H1 (cell line): ENCODE results near the gene ARHGDIG. TPM values are rescaled to one million over a fixed set of nuclear protein-coding genes. Genes with fewer than 3 reads are reported as not detected.

Experiments
- CTCF ChIA-PET: fragments of 300-600 bp; sonication (Branson Sonifier 250); formaldehyde crosslinking; loops from one replicate; lab custom pipeline; 2021; ENCODE audit not compliant: partially characterized antibody; lab: Charles Lee
- POLR2A ChIA-PET: fragments of 300-600 bp; sonication (Branson Sonifier 250); formaldehyde crosslinking; loops from one replicate; lab custom pipeline; 2021; ENCODE audit warnings: inconsistent platforms; ENCODE audit not compliant: partially characterized antibody; lab: Charles Lee
- DNase-seq, 2 experiments: peaks; one replicate each; pipeline versions ENCODE4 v3.0.0 to v3.0.0-alpha.2; 2010 to 2022; ENCODE audit warnings: low spot score in 2 of 2, low read depth in 1 of 2, mixed read lengths in 1 of 2
- FAIRE-seq: peaks from 2 replicates; lab custom pipeline; 2011; peaks lifted over from hg19 to GRCh38; lab: Jason Lieb, UNC
- H2AFZ ChIP-seq: 2 replicates; pipeline ENCODE4 v1.8.1; 2012; ENCODE audit warnings: low read length, inconsistent platforms
- H2AK5ac ChIP-seq: 2 replicates; pipeline ENCODE4 v1.6.1; 2013; ENCODE audit warnings: low read depth, low read length
- H2BK120ac ChIP-seq: replicated peaks from 2 replicates; pipeline ENCODE3; 2013; ENCODE audit warnings: low read depth, low read length, inconsistent platforms
- H2BK12ac ChIP-seq: 2 replicates; pipeline ENCODE4 v1.6.1; 2013; ENCODE audit warnings: low read depth, low read length
- H2BK15ac ChIP-seq: 2 replicates; pipeline ENCODE4 v1.6.1; 2013; ENCODE audit warnings: low read length
- H2BK20ac ChIP-seq: 2 replicates; pipeline ENCODE4 v1.6.1; 2013; ENCODE audit warnings: low read length
- H2BK5ac ChIP-seq: 2 replicates; pipeline ENCODE4 v1.6.1; 2013; ENCODE audit warnings: low read depth, low read length
- H3K14ac ChIP-seq: 2 replicates; pipeline ENCODE4 v1.6.1; 2013; ENCODE audit warnings: inconsistent platforms; ENCODE audit not compliant: insufficient read length
- H3K18ac ChIP-seq: 2 replicates; pipeline ENCODE4 v1.6.1; 2013; ENCODE audit warnings: low read length; ENCODE audit errors: extremely low read depth
- H3K23ac ChIP-seq: 2 replicates; pipeline ENCODE4 v1.6.1; 2013; ENCODE audit warnings: inconsistent platforms; ENCODE audit not compliant: insufficient read length
- H3K23me2 ChIP-seq: 2 replicates; pipeline ENCODE4 v1.6.1; 2013; ENCODE audit warnings: low read depth, low read length
- H3K27ac ChIP-seq: 2 replicates; pipeline ENCODE4 v1.6.1; 2011; ENCODE audit warnings: low read depth, low read length, inconsistent platforms
- H3K27me3 ChIP-seq, 4 experiments: replicated peaks in 1 of 4; 1 replicate in 1 of 4; 2 replicates in 3 of 4; pipeline versions ENCODE4 v1.6.1 to v1.8.1; 2011 to 2013; ENCODE audit warnings: low read length in 3 of 4, mild to moderate bottlenecking in 3 of 4, inconsistent platforms in 2 of 4, mixed read lengths in 2 of 4, moderate library complexity in 1 of 4; ENCODE audit not compliant: control insufficient read depth in 3 of 4, insufficient read depth in 3 of 4; ENCODE audit errors: extremely low read depth in 1 of 4
- H3K36me3 ChIP-seq, 4 experiments: 2 replicates each; pipeline versions ENCODE4 v1.6.1 to v1.8.1; 2011 to 2013; ENCODE audit warnings: mild to moderate bottlenecking in 4 of 4, low read length in 3 of 4, moderate library complexity in 2 of 4, control low read depth in 1 of 4, inconsistent platforms in 1 of 4; ENCODE audit not compliant: insufficient read depth in 4 of 4, control insufficient read depth in 2 of 4
- H3K4ac ChIP-seq: replicated peaks from 2 replicates; pipeline ENCODE3; 2013; ENCODE audit warnings: low read length, low read depth, mixed read lengths, inconsistent platforms; ENCODE audit not compliant: insufficient read length
- H3K4me1 ChIP-seq, 4 experiments: replicated peaks in 1 of 4; 1 replicate in 1 of 4; 2 replicates in 3 of 4; pipeline versions ENCODE4 v1.6.1 to v1.8.1; 2011 to 2013; ENCODE audit warnings: low read length in 3 of 4, inconsistent platforms in 2 of 4, mixed read lengths in 1 of 4; ENCODE audit not compliant: insufficient read depth in 4 of 4, control insufficient read depth in 3 of 4
- H3K4me2 ChIP-seq, 2 experiments: 2 replicates each; pipeline versions ENCODE4 v1.6.1 to v1.8.1; 2011 to 2013; ENCODE audit warnings: low read depth in 2 of 2, low read length in 2 of 2, control low read depth in 1 of 2, inconsistent platforms in 1 of 2, mild to moderate bottlenecking in 1 of 2; ENCODE audit not compliant: insufficient read depth in 1 of 2
- H3K4me3 ChIP-seq, 4 experiments: fragments of 200-600, 300-600 bp in 1 of 4; sonication (generic), shearing (Covaris generic), sonication (Bioruptor Twin) in 1 of 4; 2 replicates each; pipeline versions ENCODE4 v1.5.1 to v1.8.1; 2011 to 2016; ENCODE audit warnings: low read length in 4 of 4, low read depth in 3 of 4, control low read depth in 2 of 4, inconsistent platforms in 2 of 4, mild to moderate bottlenecking in 2 of 4, mixed read lengths in 1 of 4, moderate library complexity in 1 of 4; ENCODE audit not compliant: insufficient read depth in 2 of 4; ENCODE audit errors: extremely low read depth in 1 of 4
- H3K56ac ChIP-seq: replicated peaks from 2 replicates; pipeline ENCODE3; 2013; ENCODE audit warnings: low read depth, mild to moderate bottlenecking, mixed read lengths, low read length, inconsistent platforms; ENCODE audit not compliant: insufficient read length
- H3K79me1 ChIP-seq: 2 replicates; pipeline ENCODE4 v1.6.1; 2013; ENCODE audit warnings: low read depth, low read length, control low read depth
- H3K79me2 ChIP-seq, 2 experiments: 2 replicates each; pipeline versions ENCODE4 v1.6.1 to v1.8.1; 2012 to 2013; ENCODE audit warnings: low read length in 2 of 2, mild to moderate bottlenecking in 2 of 2, inconsistent platforms in 1 of 2; ENCODE audit not compliant: insufficient read depth in 2 of 2, control insufficient read depth in 1 of 2
- H3K9ac ChIP-seq, 4 experiments: replicated peaks in 1 of 4; 1 replicate in 1 of 4; 2 replicates in 3 of 4; pipeline versions ENCODE4 v1.6.1 to v1.8.1; 2011 to 2013; ENCODE audit warnings: low read depth in 3 of 4, low read length in 3 of 4, control low read depth in 2 of 4, mild to moderate bottlenecking in 2 of 4, moderate library complexity in 2 of 4, inconsistent platforms in 1 of 4; ENCODE audit errors: extremely low read depth in 1 of 4
- H3K9me3 ChIP-seq, 2 experiments: 2 replicates each; pipeline versions ENCODE4 v1.6.1 to v1.8.1; 2012 to 2013; ENCODE audit warnings: mild to moderate bottlenecking in 2 of 2, moderate library complexity in 2 of 2, control low read depth in 1 of 2, inconsistent platforms in 1 of 2, low read depth in 1 of 2, low read length in 1 of 2, mixed read lengths in 1 of 2; ENCODE audit not compliant: insufficient read depth in 2 of 2
- H4K20me1 ChIP-seq, 2 experiments: replicated peaks in 1 of 2; 2 replicates each; pipeline versions ENCODE3 to v1.8.1; 2011 to 2013; ENCODE audit warnings: inconsistent platforms in 2 of 2, low read length in 2 of 2, mild to moderate bottlenecking in 1 of 2; ENCODE audit not compliant: insufficient read depth in 2 of 2, control insufficient read depth in 1 of 2
- H4K5ac ChIP-seq: 2 replicates; pipeline ENCODE4 v1.6.1; 2013; ENCODE audit warnings: low read length, low read depth, mixed read lengths, inconsistent platforms; ENCODE audit not compliant: insufficient read length
- H4K8ac ChIP-seq: 2 replicates; pipeline ENCODE4 v1.8.0; 2013; ENCODE audit warnings: mild to moderate bottlenecking, moderate library complexity, low read length, inconsistent platforms; ENCODE audit not compliant: insufficient read depth; ENCODE audit errors: extremely low read depth
- H4K91ac ChIP-seq: replicated peaks from 2 replicates; pipeline ENCODE3; 2013; ENCODE audit warnings: low read length, mixed read lengths, inconsistent platforms; ENCODE audit not compliant: insufficient read length
- BCL11A ChIP-seq, 2 experiments: IDR thresholded peaks; one replicate each; pipeline ENCODE4 v1.6.1; 2011; ENCODE audit warnings: low read depth in 2 of 2, low read length in 2 of 2, mild to moderate bottlenecking in 2 of 2
- BRCA1 ChIP-seq: IDR thresholded peaks from 2 replicates; pipeline ENCODE4 v1.6.1; 2012; ENCODE audit warnings: low read depth, low read length, improper control_type of control experiment
- GABPA ChIP-seq: IDR thresholded peaks from 2 replicates; pipeline ENCODE4 v1.6.1; 2011; ENCODE audit warnings: mild to moderate bottlenecking, low read length, moderate library complexity, borderline replicate concordance; ENCODE audit not compliant: insufficient read depth
- JUN ChIP-seq: IDR thresholded peaks from 2 replicates; pipeline ENCODE4 v1.6.1; 2011; ENCODE audit warnings: low read depth, mild to moderate bottlenecking, improper control_type of control experiment, low read length
- KDM1A ChIP-seq: fragments of 200-600, 300-600 bp; sonication (generic); IDR thresholded peaks from 2 replicates; pipeline ENCODE4 v1.7.1; 2016; ENCODE audit warnings: mild to moderate bottlenecking, low read length, borderline replicate concordance
- KDM5A ChIP-seq: fragments of 200-600 bp; IDR thresholded peaks from 2 replicates; pipeline ENCODE4 v1.7.1; 2012; ENCODE audit warnings: mild to moderate bottlenecking, low read length, inconsistent platforms, mixed read lengths
- NANOG ChIP-seq: IDR thresholded peaks from 2 replicates; pipeline ENCODE4 v1.6.1; 2011; ENCODE audit warnings: low read length, low read depth, mild to moderate bottlenecking, inconsistent platforms; ENCODE audit not compliant: insufficient read depth, poor library complexity, severe bottlenecking
- POU5F1 ChIP-seq: IDR thresholded peaks from 2 replicates; pipeline ENCODE4 v1.6.1; 2011; ENCODE audit warnings: low read depth, mild to moderate bottlenecking, low read length, moderate library complexity
- RBBP5 ChIP-seq: IDR thresholded peaks from 2 replicates; pipeline ENCODE4 v1.7.1; 2012; ENCODE audit warnings: low read depth, mild to moderate bottlenecking, inconsistent platforms, low read length, moderate library complexity, borderline replicate concordance
- SIRT6 ChIP-seq: IDR thresholded peaks from one replicate; pipeline ENCODE4 v1.7.1; 2012; ENCODE audit warnings: low read length, inconsistent platforms
- SP2 ChIP-seq: IDR thresholded peaks from 2 replicates; pipeline ENCODE4 v1.6.1; 2012; ENCODE audit warnings: mild to moderate bottlenecking, low read length, inconsistent platforms
- SRF ChIP-seq: IDR thresholded peaks from 2 replicates; pipeline ENCODE4 v1.6.1; 2011; ENCODE audit warnings: mild to moderate bottlenecking, low read depth, low read length, moderate library complexity
- SUZ12 ChIP-seq: fragments of 200-600 bp; sonication (generic); IDR thresholded peaks from 2 replicates; pipeline ENCODE4 v1.6.1; 2012; ENCODE audit warnings: mild to moderate bottlenecking, inconsistent platforms, low read length, moderate library complexity, mixed read lengths
- TAF1 ChIP-seq: IDR thresholded peaks from 2 replicates; pipeline ENCODE4 v1.6.1; 2011; ENCODE audit warnings: mild to moderate bottlenecking, low read depth, low read length
- TBP ChIP-seq: IDR thresholded peaks from 2 replicates; pipeline ENCODE4 v1.6.1; 2011; ENCODE audit warnings: low read depth, low read length, improper control_type of control experiment
- ZNF274 ChIP-seq: IDR thresholded peaks from 2 replicates; pipeline ENCODE4 v1.7.0; 2012; ENCODE audit warnings: low read length, borderline replicate concordance; ENCODE audit errors: extremely low read depth
- WGBS, 2 experiments: shearing (Covaris generic) in 1 of 2; methylation state at CpG; one replicate each; pipeline versions ENCODE4 v1.1.6 to v1.1.7; 2013 to 2015; ENCODE audit warnings: low lambda C conversion rate in 2 of 2, mixed read lengths in 2 of 2, inconsistent platforms in 1 of 2, low coverage in 1 of 2, missing lambda C conversion rate in 1 of 2; ENCODE audit not compliant: insufficient replicate concordance in 2 of 2, insufficient coverage in 1 of 2, insufficient read length in 1 of 2; ENCODE audit errors: extremely low coverage in 1 of 2, missing lambda C conversion rate in 1 of 2; 5-methylcytosine and 5-hydroxymethylcytosine counted together
- polyA plus RNA-seq, 7 experiments: library from polyadenylated mRNA; depleted of rRNA in 3 of 7; stranded (reverse) in 5 of 7; unstranded in 2 of 7; fragments of >200 nt in 5 of 7; fragments of 200-250 nt in 2 of 7; gene quantifications; 1 replicate in 5 of 7; 2 replicates in 1 of 7; 4 replicates in 1 of 7; pipeline versions ENCODE4 v1.2.1 to v1.2.3, GENCODE V29; 2011 to 2013; ENCODE audit warnings: missing spikeins in 2 of 7, mixed read lengths in 2 of 7
- total RNA-seq: library from RNA; stranded (reverse); fragmentation: NEBNext Ultra II Directional; extraction: Animal tissue kit (Norgen Biotek cat#: 25700); gene quantifications from 2 replicates; pipeline ENCODE4 v1.2.1, GENCODE V29; 2021

ARHGDIG gene
- total and polyA plus RNA-seq, 2 of the 8 experiments (the other 6 are each of a cell fraction or from before 2014, with no cell fraction given): 1.2 to 2.9 TPM

DNA sequence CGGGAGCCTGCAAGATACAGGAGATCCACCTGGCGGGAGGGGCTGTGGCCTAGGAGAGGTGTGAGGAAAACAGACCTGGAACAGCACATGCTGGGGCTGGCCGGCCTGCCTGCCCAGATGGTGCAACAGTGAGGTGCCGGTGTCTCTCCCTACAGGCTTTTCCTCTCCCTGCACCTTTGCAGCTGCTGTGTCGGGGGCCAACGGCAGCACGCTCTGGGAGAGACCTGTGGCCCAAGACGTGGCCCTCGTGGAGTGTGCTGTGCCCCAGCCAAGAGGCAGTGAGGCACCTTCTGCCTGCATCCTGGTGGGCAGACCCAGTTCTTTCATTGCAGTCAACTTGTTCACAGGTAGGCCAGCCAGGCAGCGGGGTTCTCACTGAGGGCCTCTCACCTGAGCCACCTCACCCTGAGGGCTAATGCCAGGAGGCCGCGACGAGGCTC lies 20.6 kb upstream of the ARHGDIG start:
- H2BK20ac ChIP-seq: no peak overlapping the region
- H3K4ac ChIP-seq: no peak overlapping the region
- no peak overlapping the region for H4K5ac ChIP-seq
- TF ChIP-seq RBBP5 (no peak), ZNF274 (no peak), SP2 (no peak), SRF (no peak), NANOG (no peak), BRCA1 (no peak), TAF1 (no peak), BCL11A (IDR thresholded peaks at IDR 0.05; ENCODE audit: low read depth in 2 of 2, low read length in 2 of 2) (no peak), POU5F1 (no peak), KDM1A (no peak), SIRT6 (no peak), TBP (no peak), SUZ12 (no peak), KDM5A (no peak), GABPA (no peak), JUN (no peak)
- TF ChIP-seq, all 59 proteins: peak for 0
- Histone ChIP-seq H2BK12ac (no peak overlapping the region), H2AK5ac (no peak overlapping the region), H3K79me2 (no peaks in the 10 kb centered on the region), H3K23me2 (no peaks in the 10 kb centered on the region), H2BK15ac (no peak overlapping the region), H3K23ac (no peak overlapping the region), H4K20me1 (peaks cover 0 to 12% of the 10 kb centered on the region in 2 experiments), H3K36me3 (peaks cover 5 to 18% (median 10%) of the 10 kb centered on the region in 4 experiments; a peak in 6 of 8 replicates), H3K9me3 (no peaks in the 10 kb centered on the region), H3K4me3 (no peak overlapping the region), H2BK5ac (no peak overlapping the region; the same call in 1 of the 2 replicates), H3K9ac (no peak overlapping the region), H2BK120ac (no peak overlapping the region), H3K27ac (no peak overlapping the region), H4K8ac (no peak overlapping the region), H3K14ac (no peak overlapping the region), H3K79me1 (no peaks in the 10 kb centered on the region), H3K4me2 (no peak overlapping the region), H3K4me1 (no peaks in the 10 kb centered on the region), H3K18ac (no peak overlapping the region), H3K27me3 (no peaks in the 10 kb centered on the region), H3K56ac (no peak overlapping the region), H2AFZ (no peak overlapping the region), H4K91ac (no peak overlapping the region)
- POLR2A ChIA-PET: no interaction called here
- WGBS, 2 experiments: 91% methylated on average over 10 of the region's 13 CpGs; no CpG with 5 or more reads in 1 of the 2 experiments
- DNase-seq (no peak), FAIRE-seq (no peak)
- CTCF ChIA-PET: interaction anchor here (0.6 kb wide), 1 partner anchor 185 kb away, joined by 3 read pairs; no protein-coding TSS in a partner anchor
